Ovary (tissue), 9 donors: ENCODE results near the gene QSER1. TPM values are rescaled to one million over a fixed set of nuclear protein-coding genes. Genes with fewer than 3 reads are reported as not detected.

Experiments
- DNase-seq, 5 donors: peaks; one replicate each; pipeline ENCODE4 v3.0.0-alpha.2; 2019 to 2020
- H3K27ac ChIP-seq, 2 donors: fragments of 200-600 bp; one replicate each; pipeline versions ENCODE4 v1.5.1 to v1.8.0; 2019 to 2022
- H3K27me3 ChIP-seq: fragments of 200-600 bp; one replicate; pipeline ENCODE4 v1.8.0; 2022
- H3K36me3 ChIP-seq: fragments of 200-600 bp; sonication (generic); one replicate; pipeline ENCODE4 v1.5.1; 2019
- H3K4me1 ChIP-seq: one replicate; pipeline ENCODE4 v1.8.1; 2013; ENCODE audit warnings: mild to moderate bottlenecking, moderate library complexity; ENCODE audit not compliant: insufficient read depth
- H3K4me3 ChIP-seq: fragments of 200-600 bp; sonication (generic); one replicate; pipeline ENCODE4 v1.5.1; 2017
- H3K9me3 ChIP-seq, 2 donors: fragments of 200-600 bp in 1 of 2; sonication (generic) in 1 of 2; one replicate each; pipeline versions ENCODE4 v1.5.1 to v1.8.1; 2013 to 2019; ENCODE audit warnings: mild to moderate bottlenecking in 1 of 2, moderate library complexity in 1 of 2
- EP300 ChIP-seq: sonication (generic); formaldehyde crosslinking; IDR thresholded peaks from one replicate; pipeline ENCODE4 v1.6.1; 2017; ENCODE audit warnings: antibody characterized with exemption
- POLR2A ChIP-seq: fragments of 450-650 bp; IDR thresholded peaks from one replicate; pipeline ENCODE4 v1.6.1; 2017; ENCODE audit warnings: antibody characterized with exemption, mild to moderate bottlenecking, moderate library complexity
- WGBS, 3 donors: extraction: QIAGEN DNeasy Blood & Tissue Kit in 1 of 3; methylation state at CpG; one replicate each; pipeline versions ENCODE4 v1.1.5 to v1.1.7; 2013 to 2017; 5-methylcytosine and 5-hydroxymethylcytosine counted together
- intact Hi-C, 4 donors: fragments of 100-400 bp; cut with DNase I; formaldehyde crosslinking; loops; one replicate each; pipeline versions ENCODE4 v1.11.0 to v1.15.1; 2022 to 2023
- polyA plus RNA-seq, 2 donors: library from polyadenylated mRNA; stranded (reverse); fragments of 200-250 nt in 1 of 2; fragments of 350-450 nt in 1 of 2; fragmentation: Illumina TruSeq in 1 of 2; extraction: RNeasy Lipid Tissue Mini Kit (QIAGEN cat#74804) in 1 of 2; gene quantifications; one replicate each; pipeline ENCODE4 v1.2.3, GENCODE V29; 2013 to 2014
- total RNA-seq, 7 donors: library from RNA; depleted of rRNA in 2 of 7; stranded (reverse); fragments of >200 nt in 2 of 7; fragmentation: NEBNext Ultra II Directional in 3 of 7; extraction: Animal tissue kit (Norgen Biotek cat#: 25700) in 3 of 7; gene quantifications; one replicate each; pipeline versions ENCODE4 v1.1.0 to v1.2.4, GENCODE V29; 2016 to 2023
- TF ChIP-seq, protein P1 (sequence below), 3 donors: fragments of 450-650 bp in 2 of 3; fragments of 200-600 bp in 1 of 3; IDR thresholded peaks; one replicate each; pipeline versions ENCODE4 v1.5.1 to v1.8.0; 2016 to 2022; ENCODE audit warnings: antibody characterized with exemption in 3 of 3, mild to moderate bottlenecking in 1 of 3
- donor health status: DM: no; HTN: no; CAD: no; lungs with moderate emphysema.
- donor health status: DM: no; HTN: no; CAD: no.
- donor health status: Bipolar disorder and iron deficiency.
- donor health status: DM: yes; HTN: yes; CAD: no.
- donor health status: DM: no; HTN: no; CAD: no.
- donor health status: DM: yes; HTN: yes; CAD: no.

Gene QSER1
- total and polyA plus RNA-seq, 9 donors, result 7.4 to 50.1 (median 36.5) TPM

DNA sequence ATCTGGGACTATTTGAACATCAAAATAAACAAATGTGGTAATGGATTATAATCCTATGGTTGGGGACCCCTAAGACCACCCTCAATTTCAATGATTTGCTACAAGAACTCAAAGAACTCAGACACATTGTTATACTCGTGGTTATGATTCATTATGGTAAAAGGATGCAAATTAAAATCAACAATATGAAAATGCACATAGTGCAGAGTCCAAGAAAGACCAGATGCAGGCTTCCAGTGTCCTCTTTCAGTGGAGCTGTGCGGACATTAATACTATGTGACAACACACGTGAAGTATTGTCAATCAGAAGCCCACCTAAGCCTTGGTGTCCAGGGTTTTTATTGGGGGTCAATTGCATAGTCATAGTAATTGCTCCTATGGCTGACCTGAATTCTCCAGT is 9.2 kb upstream of the QSER1 start:
- H3K4me1 ChIP-seq, result no peaks in the 10 kb centered on the region
- H3K36me3 ChIP-seq, result no peaks in the 10 kb centered on the region
- H3K27ac ChIP-seq, result no peak overlapping the region
- no peak for TF ChIP-seq EP300
- no peak for TF ChIP-seq POLR2A
- TF ChIP-seq, protein P1, sequence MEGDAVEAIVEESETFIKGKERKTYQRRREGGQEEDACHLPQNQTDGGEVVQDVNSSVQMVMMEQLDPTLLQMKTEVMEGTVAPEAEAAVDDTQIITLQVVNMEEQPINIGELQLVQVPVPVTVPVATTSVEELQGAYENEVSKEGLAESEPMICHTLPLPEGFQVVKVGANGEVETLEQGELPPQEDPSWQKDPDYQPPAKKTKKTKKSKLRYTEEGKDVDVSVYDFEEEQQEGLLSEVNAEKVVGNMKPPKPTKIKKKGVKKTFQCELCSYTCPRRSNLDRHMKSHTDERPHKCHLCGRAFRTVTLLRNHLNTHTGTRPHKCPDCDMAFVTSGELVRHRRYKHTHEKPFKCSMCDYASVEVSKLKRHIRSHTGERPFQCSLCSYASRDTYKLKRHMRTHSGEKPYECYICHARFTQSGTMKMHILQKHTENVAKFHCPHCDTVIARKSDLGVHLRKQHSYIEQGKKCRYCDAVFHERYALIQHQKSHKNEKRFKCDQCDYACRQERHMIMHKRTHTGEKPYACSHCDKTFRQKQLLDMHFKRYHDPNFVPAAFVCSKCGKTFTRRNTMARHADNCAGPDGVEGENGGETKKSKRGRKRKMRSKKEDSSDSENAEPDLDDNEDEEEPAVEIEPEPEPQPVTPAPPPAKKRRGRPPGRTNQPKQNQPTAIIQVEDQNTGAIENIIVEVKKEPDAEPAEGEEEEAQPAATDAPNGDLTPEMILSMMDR (IDR thresholded peaks at IDR 0.05), result no peak
- WGBS, 3 donors, result 63 to 87% (median 69%) methylated on average over 3 of the region's 3 CpGs
- no peak for DNase-seq
- intact Hi-C loops, result no loop called here
- H3K27me3 ChIP-seq, result no peaks in the 10 kb centered on the region
- no peak overlapping the region for H3K4me3 ChIP-seq
- no peaks in the 10 kb centered on the region for H3K9me3 ChIP-seq

DNA sequence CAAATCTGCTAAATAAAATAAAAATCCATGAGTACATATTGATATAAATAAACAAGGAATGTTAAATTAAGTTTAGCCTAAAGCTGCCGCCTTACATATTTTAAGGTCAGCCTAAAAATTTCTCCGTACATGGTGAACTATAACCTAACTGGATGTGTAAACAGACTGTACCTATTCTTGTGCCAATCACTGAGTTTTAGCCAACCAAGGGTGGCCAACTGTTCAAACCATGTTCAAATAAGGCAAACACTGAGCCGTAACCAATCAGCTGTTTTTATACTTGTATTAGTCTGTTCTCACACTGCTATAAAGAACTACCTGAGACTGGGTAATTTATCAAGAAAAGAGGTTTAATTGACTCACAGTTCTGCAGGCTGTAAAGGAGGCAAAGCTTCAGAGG is 8.6 kb upstream of the QSER1 start:
- TF ChIP-seq EP300 (no peak), POLR2A (no peak)
- TF ChIP-seq, protein P1 (IDR thresholded peaks at IDR 0.05), result no peak
- intact Hi-C loops, result no loop called here
- Histone ChIP-seq H3K9me3 (no peaks in the 10 kb centered on the region), H3K4me3 (no peak overlapping the region), H3K36me3 (no peaks in the 10 kb centered on the region), H3K4me1 (no peaks in the 10 kb centered on the region), H3K27ac (no peak overlapping the region), H3K27me3 (no peaks in the 10 kb centered on the region)
- no peak for DNase-seq
- WGBS, 3 donors, result 92 to 94% (median 93%) methylated on average over 3 of the region's 3 CpGs

DNA sequence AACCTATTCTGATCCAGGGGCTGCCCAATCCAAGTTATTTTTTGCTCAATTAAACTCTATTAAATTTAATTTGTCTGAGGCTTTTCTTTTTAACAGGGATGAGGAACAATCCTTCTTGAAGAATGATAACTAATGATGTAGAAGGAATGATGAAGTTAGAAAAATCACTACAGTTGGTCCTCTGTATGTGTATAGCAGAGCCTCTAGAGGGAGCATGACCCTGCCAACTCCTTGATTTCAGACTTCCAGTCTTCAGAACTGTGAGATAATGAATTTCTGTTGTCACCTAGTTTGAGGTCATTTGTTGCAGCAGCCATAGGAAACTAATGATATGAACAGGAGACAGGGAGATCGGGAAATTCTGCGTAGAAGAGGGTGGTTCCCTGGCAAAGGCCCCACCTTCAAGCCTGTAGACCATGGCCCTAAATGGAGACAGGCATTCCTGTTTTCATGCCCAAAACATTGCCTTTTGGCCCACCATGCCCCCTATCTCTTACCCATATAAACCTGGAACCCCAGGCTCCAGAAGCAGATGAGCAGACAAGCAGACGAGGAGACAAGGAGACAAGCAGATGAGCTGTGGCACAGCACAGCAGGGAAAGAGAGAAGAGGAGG is 7.7 kb upstream of the QSER1 start:
- Histone ChIP-seq H3K27me3 (no peaks in the 10 kb centered on the region), H3K4me1 (no peaks in the 10 kb centered on the region), H3K36me3 (no peaks in the 10 kb centered on the region), H3K9me3 (no peaks in the 10 kb centered on the region), H3K4me3 (no peak overlapping the region), H3K27ac (no peak overlapping the region)
- intact Hi-C loops, result no loop called here
- TF ChIP-seq, protein P1 (IDR thresholded peaks at IDR 0.05), result no peak
- TF ChIP-seq POLR2A (no peak), EP300 (no peak)
- WGBS, 3 donors, result 79 to 88% (median 84%) methylated on average over 3 of the region's 3 CpGs
- no peak for DNase-seq

DNA sequence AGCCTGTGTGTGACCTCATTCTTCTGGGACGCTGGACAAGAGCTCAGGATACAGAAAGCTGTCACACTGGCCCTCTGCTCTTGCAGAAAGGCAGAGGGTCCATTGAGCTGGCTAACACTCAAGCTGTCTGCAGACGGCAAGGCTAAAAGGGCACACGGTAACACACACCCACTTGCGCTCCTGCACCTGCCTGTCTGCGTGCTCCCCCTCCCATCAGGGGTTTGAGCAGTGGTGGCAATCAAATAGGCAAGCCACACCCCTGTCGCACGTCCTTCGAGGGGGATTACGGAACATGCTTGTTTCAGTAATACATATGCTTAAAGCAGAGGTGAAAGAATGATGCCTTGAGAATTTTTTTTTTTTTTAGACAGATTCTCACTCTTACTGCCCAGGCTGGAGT is 7.1 kb upstream of the QSER1 start:
- Histone ChIP-seq H3K36me3 (no peaks in the 10 kb centered on the region), H3K27me3 (no peaks in the 10 kb centered on the region), H3K4me1 (no peaks in the 10 kb centered on the region), H3K9me3 (no peaks in the 10 kb centered on the region), H3K27ac (no peak overlapping the region), H3K4me3 (no peak overlapping the region)
- TF ChIP-seq, protein P1 (IDR thresholded peaks at IDR 0.05), result no peak
- no peak for TF ChIP-seq EP300
- TF ChIP-seq POLR2A, result no peak
- intact Hi-C loops, result no loop called here
- no peak for DNase-seq
- WGBS, 3 donors, result 89 to 93% (median 89%) methylated on average over 9 of the region's 9 CpGs
